Skeletal muscle tissue (tissue), 4 donors: ENCODE data around the gene PTPN9. TPM values are rescaled to one million over a fixed set of nuclear protein-coding genes. Genes with fewer than 3 reads are reported as not detected.
A peak's percentile ranks its signal among the peaks of the same experiment; 100 is the strongest.
"Not testable (repeated sequence)": the region's sequence is repeated elsewhere in the genome, so short reads cannot be mapped to it uniquely, and the experiment has no call there.

Source experiments
- H3K27ac ChIP-seq: one replicate; pipeline ENCODE4 v1.7.0; 2013; ENCODE audit warnings: mild to moderate bottlenecking, low read depth, low read length, inconsistent platforms
- H3K27me3 ChIP-seq, 3 donors: one replicate each; pipeline ENCODE4 v1.7.0; 2013; ENCODE audit warnings: low read length in 3 of 3; ENCODE audit not compliant: control insufficient read depth in 3 of 3, insufficient read depth in 3 of 3
- H3K36me3 ChIP-seq, 3 donors: one replicate each; pipeline ENCODE4 v1.7.0; 2013; ENCODE audit warnings: low read length in 3 of 3; ENCODE audit not compliant: control insufficient read depth in 3 of 3, insufficient read depth in 3 of 3
- H3K4me1 ChIP-seq, 3 donors: one replicate each; pipeline ENCODE4 v1.7.0; 2013; ENCODE audit warnings: low read length in 3 of 3, mild to moderate bottlenecking in 3 of 3; ENCODE audit not compliant: control insufficient read depth in 3 of 3, insufficient read depth in 3 of 3
- H3K4me3 ChIP-seq, 3 donors: one replicate each; pipeline ENCODE4 v1.7.0; 2013; ENCODE audit warnings: low read length in 3 of 3
- H3K9ac ChIP-seq, 3 donors: one replicate each; pipeline ENCODE4 v1.7.0; 2013; ENCODE audit warnings: low read length in 3 of 3, mild to moderate bottlenecking in 3 of 3, moderate library complexity in 2 of 3, low read depth in 1 of 3
- H3K9me3 ChIP-seq, 3 donors: one replicate each; pipeline ENCODE4 v1.7.0; 2013; ENCODE audit warnings: low read length in 3 of 3; ENCODE audit not compliant: control insufficient read depth in 3 of 3
- total RNA-seq: library from RNA; depleted of rRNA; stranded (reverse); fragments of >200 nt; gene quantifications from one replicate; pipeline ENCODE4 v1.2.3, GENCODE V29; 2014
- donor health status: Osteomylitis.

Gene PTPN9
- total RNA-seq, 1 donor from 2014 or later, result 11.5 TPM

GRCh38 chr15:75584121-75584520 lies 5.0 kb upstream of the PTPN9 start:
- H3K9me3 ChIP-seq, result no peaks in the 10 kb centered on the region
- H3K9ac ChIP-seq, result no peak overlapping the region
- H3K4me3 ChIP-seq, result no peak overlapping the region
- H3K27me3 ChIP-seq, result no peaks in the 10 kb centered on the region
- peaks cover 0 to 2% (median 0%) of the 10 kb centered on the region in 3 donors for H3K36me3 ChIP-seq
- peaks cover 5 to 6% (median 5%) of the 10 kb centered on the region in 3 donors for H3K4me1 ChIP-seq
- H3K27ac ChIP-seq, result no peak overlapping the region

GRCh38 chr15:75583701-75584100 lies 4.6 kb upstream of the PTPN9 start:
- peaks cover 0 to 2% (median 0%) of the 10 kb centered on the region in 3 donors for H3K36me3 ChIP-seq
- H3K27me3 ChIP-seq, result no peaks in the 10 kb centered on the region
- no peak overlapping the region for H3K27ac ChIP-seq
- H3K4me1 ChIP-seq, result peaks cover 5 to 6% (median 5%) of the 10 kb centered on the region in 3 donors
- no peak overlapping the region for H3K4me3 ChIP-seq
- H3K9me3 ChIP-seq, result no peaks in the 10 kb centered on the region
- H3K9ac ChIP-seq, result no peak overlapping the region

- H3K4me3 ChIP-seq, H3K36me3 ChIP-seq, H3K9ac ChIP-seq, H3K27me3 ChIP-seq, H3K4me1 ChIP-seq, H3K27ac ChIP-seq, H3K9me3 ChIP-seq: not testable (repeated sequence)
These were observed 3.8 kb upstream of the PTPN9 start for GRCh38 chr15:75582943-75583342.

GRCh38 chr15:75578173-75578947 lies 755 bp downstream of the PTPN9 start:
- H3K36me3 ChIP-seq, result peaks cover 0 to 3% (median 0%) of the 10 kb centered on the region in 3 donors
- H3K27ac ChIP-seq, result peak overlapping the region; percentile 69
- H3K4me1 ChIP-seq, result peaks cover 14 to 17% (median 14%) of the 10 kb centered on the region in 3 donors
- peak overlapping the region; percentile 78 to 89 (median 80) for H3K9ac ChIP-seq
- no peaks in the 10 kb centered on the region for H3K27me3 ChIP-seq
- peak overlapping the region; percentile 78 to 84 (median 82) for H3K4me3 ChIP-seq
- no peaks in the 10 kb centered on the region for H3K9me3 ChIP-seq

GRCh38 chr15:75577401-75578172 lies 1.5 kb downstream of the PTPN9 start:
- Histone ChIP-seq H3K9me3 (no peaks in the 10 kb centered on the region), H3K9ac (peak overlapping the region; percentile 78 to 89 (median 80)), H3K4me3 (peak overlapping the region; percentile 78 to 84 (median 78)), H3K4me1 (peaks cover 14 to 17% (median 14%) of the 10 kb centered on the region in 3 donors), H3K27ac (peak overlapping the region; percentile 69), H3K36me3 (peaks cover 0 to 3% (median 0%) of the 10 kb centered on the region in 3 donors), H3K27me3 (no peaks in the 10 kb centered on the region)

GRCh38 chr15:75573648-75574384 lies 5.3 kb downstream of the PTPN9 start:
- peaks cover 9 to 16% (median 13%) of the 10 kb centered on the region in 3 donors for H3K4me1 ChIP-seq
- H3K27ac ChIP-seq, result no peak overlapping the region
- H3K9ac ChIP-seq, result no peak overlapping the region
- no peak overlapping the region for H3K4me3 ChIP-seq
- peaks cover 0 to 3% (median 0%) of the 10 kb centered on the region in 3 donors for H3K36me3 ChIP-seq
- no peaks in the 10 kb centered on the region for H3K9me3 ChIP-seq
- no peaks in the 10 kb centered on the region for H3K27me3 ChIP-seq

GRCh38 chr15:75570126-75570845 lies 8.8 kb downstream of the PTPN9 start:
- Histone ChIP-seq H3K4me3 (no peak overlapping the region), H3K9me3 (no peaks in the 10 kb centered on the region), H3K4me1 (peaks cover 0 to 5% (median 3%) of the 10 kb centered on the region in 3 donors), H3K9ac (no peak overlapping the region), H3K36me3 (peaks cover 0 to 3% (median 0%) of the 10 kb centered on the region in 3 donors), H3K27me3 (no peaks in the 10 kb centered on the region), H3K27ac (no peak overlapping the region)

GRCh38 chr15:75565062-75565970 lies 13.8 kb downstream of the PTPN9 start:
- no peaks in the 10 kb centered on the region for H3K27me3 ChIP-seq
- H3K4me1 ChIP-seq, result peaks cover 0 to 2% (median 0%) of the 10 kb centered on the region in 3 donors
- no peak overlapping the region for H3K27ac ChIP-seq
- H3K4me3 ChIP-seq, result no peak overlapping the region
- H3K9ac ChIP-seq, result no peak overlapping the region
- H3K9me3 ChIP-seq, result no peaks in the 10 kb centered on the region
- no peaks in the 10 kb centered on the region for H3K36me3 ChIP-seq
